Coronary artery (tissue), 2 donors: ENCODE results near the gene HGD.

Experiments
- DNase-seq: peaks from one replicate; pipeline ENCODE4 v3.0.0-alpha.2; 2017; ENCODE audit warnings: low spot score
- H3K27ac ChIP-seq, 2 donors: fragments of 200-600 bp; sonication (generic); one replicate each; pipeline ENCODE4 v1.5.1; 2016 to 2019
- H3K4me3 ChIP-seq: fragments of 200-600 bp; sonication (generic); 2 replicates; pipeline ENCODE4 v1.5.1; 2016; ENCODE audit warnings: mild to moderate bottlenecking, moderate library complexity
- CTCF ChIP-seq: fragments of 200-600 bp; sonication (generic); IDR thresholded peaks from one replicate; pipeline ENCODE4 v1.5.1; 2019; ENCODE audit warnings: antibody characterized with exemption

HGD gene

GRCh38 chr3:120684896-120685295 is 2.9 kb upstream of the HGD start:
- DNase-seq, result no peak
- no peak overlapping the region for H3K4me3 ChIP-seq
- TF ChIP-seq CTCF, result no peak
- no peak overlapping the region for H3K27ac ChIP-seq

GRCh38 chr3:120683671-120684301 is 1.7 kb upstream of the HGD start:
- Histone ChIP-seq H3K4me3 (no peak overlapping the region), H3K27ac (no peak overlapping the region)
- DNase-seq, result no peak
- TF ChIP-seq CTCF, result no peak

- no peak for DNase-seq
- Histone ChIP-seq H3K4me3 (no peak overlapping the region), H3K27ac (no peak overlapping the region)
- TF ChIP-seq CTCF, result no peak
Observed at GRCh38 chr3:120683213-120683612, 1.2 kb upstream of the HGD start.

GRCh38 chr3:120681506-120682038 is 467 bp downstream of the HGD start:
- TF ChIP-seq CTCF, result no peak
- DNase-seq, result no peak
- no peak overlapping the region for H3K4me3 ChIP-seq
- H3K27ac ChIP-seq, result no peak overlapping the region

- Histone ChIP-seq H3K27ac (no peak overlapping the region), H3K4me3 (no peak overlapping the region)
- no peak for DNase-seq
- TF ChIP-seq CTCF, result no peak
Observed at GRCh38 chr3:120681018-120681417, 1.0 kb downstream of the HGD start.

- no peak for TF ChIP-seq CTCF
- H3K4me3 ChIP-seq, result no peak overlapping the region
- no peak overlapping the region for H3K27ac ChIP-seq
Observed at GRCh38 chr3:120680193-120680894, 1.7 kb downstream of the HGD start.

GRCh38 chr3:120678984-120679383 is 3.1 kb downstream of the HGD start:
- Histone ChIP-seq H3K27ac (peak overlapping the region in 1 of 2 donors; percentile 19), H3K4me3 (peak overlapping the region; percentile 20)
- no peak for DNase-seq
- TF ChIP-seq CTCF, result no peak

More at GRCh38 chr3:120680193-120680894, 1.7 kb downstream of the HGD start:
- no peak for DNase-seq
